ENCODE results near the gene SKAP1. TPM values are rescaled to one million over a fixed set of nuclear protein-coding genes. Genes with fewer than 3 reads are reported as not detected.

Gene SKAP1
- polyA plus RNA-seq, 1 of the 3 experiments (the other 2 are of a cell fraction), result not detected

GRCh38 chr17:48084932-48085331 lies 345.1 kb downstream of the SKAP1 start:
- H3K79me2 ChIP-seq (ENCODE audit: insufficient read depth), result peaks cover 97% of the 10 kb centered on the region
- no peaks in the 10 kb centered on the region for H3K9me2 ChIP-seq
- H3K4me1 ChIP-seq (ENCODE audit: control insufficient read depth in 1 of 2, insufficient read depth in 2 of 2, low read depth in 1 of 2, low read length in 1 of 2), result peaks cover 4 to 9% of the 10 kb centered on the region in 2 experiments; a peak in 2 of 4 replicates
- H3K27ac ChIP-seq (ENCODE audit: low read depth in 2 of 2, low read length in 1 of 2), result no peak overlapping the region
- H3F3A ChIP-seq (replicated peaks; ENCODE audit: insufficient read depth), result peaks cover 7% of the 10 kb centered on the region
- no peak for TF ChIP-seq CHD2 (IDR thresholded peaks at IDR 0.05; ENCODE audit: low read length, partially characterized antibody)
- TF ChIP-seq EP300 (IDR thresholded peaks at IDR 0.05; ENCODE audit: borderline replicate concordance in 1 of 2, low read depth in 1 of 2, low read length in 1 of 2), result no peak
- no peak for TF ChIP-seq GATA2 (CRISPR knock-in tag; IDR thresholded peaks at IDR 0.05)
- no peak overlapping the region for H3K4me3 ChIP-seq (ENCODE audit: low read depth in 2 of 2, low read length in 1 of 2)
- H3K4me2 ChIP-seq, result no peak overlapping the region
- no peaks in the 10 kb centered on the region for H3K27me3 ChIP-seq (ENCODE audit: insufficient read depth)
- no peak overlapping the region for H2AFZ ChIP-seq (ENCODE audit: low read depth)
- H3K36me3 ChIP-seq (replicated peaks in 1 of 2; ENCODE audit: control insufficient read depth in 1 of 2, insufficient read depth in 2 of 2, low read length in 1 of 2), result peaks cover 0 to 9% of the 10 kb centered on the region in 2 experiments
- DNase-seq, result no peak
- 76% methylated on average over 2 of the region's 2 CpGs for WGBS (ENCODE audit: low lambda C conversion rate)
- peaks cover 90% of the 10 kb centered on the region for H4K20me1 ChIP-seq (ENCODE audit: insufficient read depth)
- no peaks in the 10 kb centered on the region for H3K9me3 ChIP-seq
- POLR2A ChIA-PET, result no interaction called here
- H3K9ac ChIP-seq, result no peak overlapping the region
- CTCF ChIA-PET, result interaction anchor here (1.3 to 17.2 kb wide), 7 partner anchors 11 to 107 kb away, joined by 4 to 449 read pairs (median 29); partner anchors contain the start of genes CBX1 and NFE2L1

Small RNAs within 50 kb of the gene (small RNA-seq; reads per million reads assigned to genes)
- gene MIR1203 (0 reads per million in 7 experiments), gene RF00012 (0 reads per million in 7 experiments), gene RF00019 (0 reads per million in 7 experiments), gene RNU6-1152P (0 reads per million in 7 experiments), gene RNU6-1201P (0 to 3.4 (median 0.17) reads per million in 7 experiments)

Other genes starting within 250 kb of the SKAP1 start
- not detected in 2 replicates for gene HOXB1, start 100.8 kb upstream of the SKAP1 start, polyA plus RNA-seq (2012; rRNA removed)
- gene HOXB2, start 114.9 kb upstream of the SKAP1 start, polyA plus RNA-seq (2012; rRNA removed), result 1.2 and 1.9 TPM in 2 replicates
- 0.03 TPM in 2 replicates for gene HOXB4, start 148.1 kb upstream of the SKAP1 start, polyA plus RNA-seq (2012; rRNA removed)
- gene HOXB3, start 160.0 kb upstream of the SKAP1 start, polyA plus RNA-seq (2012; rRNA removed), result 0.10 and 0.46 TPM in 2 replicates
- not detected in 2 replicates for gene HOXB5, start 163.6 kb upstream of the SKAP1 start, polyA plus RNA-seq (2012; rRNA removed)
- gene HOXB6, start 174.8 kb upstream of the SKAP1 start, polyA plus RNA-seq (2012; rRNA removed), result not detected in 2 replicates
- not detected in 2 replicates for gene HOXB7, start 180.8 kb upstream of the SKAP1 start, polyA plus RNA-seq (2012; rRNA removed)
- not detected in 2 replicates for gene HOXB8, start 185.1 kb upstream of the SKAP1 start, polyA plus RNA-seq (2012; rRNA removed)
- not detected in 2 replicates for gene HOXB9, start 196.1 kb upstream of the SKAP1 start, polyA plus RNA-seq (2012; rRNA removed)

Measured in SK-N-SH (cell line).